Adipocyte (in vitro differentiated cells): ENCODE data around the gene NR2F6.
"Not testable (repeated sequence)": the region's sequence is repeated elsewhere in the genome, so short reads cannot be mapped to it uniquely, and the experiment has no call there.

Experiments
- DNase-seq: peaks from one replicate; pipeline ENCODE4 v3.0.0-alpha.2; 2015; ENCODE audit warnings: low read depth
- H3K27me3 ChIP-seq: replicated peaks from 2 replicates; pipeline ENCODE4 v1.7.0; 2013; ENCODE audit warnings: mild to moderate bottlenecking, low read length, moderate library complexity; ENCODE audit not compliant: control insufficient read depth, insufficient read depth
- H3K36me3 ChIP-seq: 2 replicates; pipeline ENCODE4 v1.7.0; 2013; ENCODE audit warnings: low read length, mild to moderate bottlenecking, moderate library complexity; ENCODE audit not compliant: control insufficient read depth, insufficient read depth, severe bottlenecking
- H3K4me1 ChIP-seq: 2 replicates; pipeline ENCODE4 v1.7.0; 2013; ENCODE audit warnings: mild to moderate bottlenecking, low read length, moderate library complexity; ENCODE audit not compliant: control insufficient read depth, insufficient read depth
- H3K4me3 ChIP-seq: 2 replicates; pipeline ENCODE4 v1.7.0; 2013; ENCODE audit warnings: mild to moderate bottlenecking, low read length, moderate library complexity
- H3K9ac ChIP-seq: 2 replicates; pipeline ENCODE4 v1.7.0; 2013; ENCODE audit warnings: mild to moderate bottlenecking, low read length, moderate library complexity
- H3K9me3 ChIP-seq: 2 replicates; pipeline ENCODE4 v1.7.0; 2013; ENCODE audit warnings: mild to moderate bottlenecking, low read length, moderate library complexity; ENCODE audit not compliant: control insufficient read depth

The NR2F6 gene

GRCh38 chr19:17281391-17282304, 35.9 kb upstream of the NR2F6 start, which contains the start of gene ANKLE1:
Gene ANKLE1, plus strand, starts transcription at chr19:17281901. Its CDS starts 20 bp downstream, at chr19:17281921.
- peak within 1 kb of the TSS; percentile 41 for H3K4me3 ChIP-seq
- no peaks in the 10 kb centered on the region for H3K27me3 ChIP-seq
- peaks cover 11% of the 10 kb centered on the region for H3K36me3 ChIP-seq
- DNase-seq, result peak; percentile 28
- H3K9ac ChIP-seq, result peak within 1 kb of the TSS; percentile 38
- H3K4me1 ChIP-seq, result peaks cover 3% of the 10 kb centered on the region
- no peaks in the 10 kb centered on the region for H3K9me3 ChIP-seq

GRCh38 chr19:17279436-17279835, 33.7 kb upstream of the NR2F6 start:
- H3K36me3 ChIP-seq, result peaks cover 30% of the 10 kb centered on the region
- H3K4me3 ChIP-seq, result no peak overlapping the region
- H3K9me3 ChIP-seq, result no peaks in the 10 kb centered on the region
- no peak overlapping the region for H3K9ac ChIP-seq
- DNase-seq, result no peak
- H3K27me3 ChIP-seq, result no peaks in the 10 kb centered on the region
- H3K4me1 ChIP-seq, result peaks cover 3% of the 10 kb centered on the region

GRCh38 chr19:17275441-17276175, 29.9 kb upstream of the NR2F6 start:
- H3K27me3 ChIP-seq, result no peaks in the 10 kb centered on the region
- H3K4me1 ChIP-seq, result no peaks in the 10 kb centered on the region
- peaks cover 52% of the 10 kb centered on the region for H3K36me3 ChIP-seq
- no peak overlapping the region for H3K9ac ChIP-seq
- H3K4me3 ChIP-seq, result no peak overlapping the region
- H3K9me3 ChIP-seq, result no peaks in the 10 kb centered on the region
- DNase-seq, result no peak

GRCh38 chr19:17274892-17275291, 29.2 kb upstream of the NR2F6 start:
- not testable (repeated sequence) for H3K4me1 ChIP-seq, DNase-seq
- peaks cover 54% of the 10 kb centered on the region for H3K36me3 ChIP-seq

GRCh38 chr19:17268754-17269153, 23.0 kb upstream of the NR2F6 start:
- H3K4me3 ChIP-seq, result no peak overlapping the region
- H3K4me1 ChIP-seq, result peaks cover 5% of the 10 kb centered on the region
- no peaks in the 10 kb centered on the region for H3K9me3 ChIP-seq
- H3K27me3 ChIP-seq, result no peaks in the 10 kb centered on the region
- peaks cover 21% of the 10 kb centered on the region for H3K36me3 ChIP-seq
- DNase-seq, result no peak
- peak overlapping the region; percentile 97 for H3K9ac ChIP-seq

More at GRCh38 chr19:17274892-17275291, 29.2 kb upstream of the NR2F6 start:
- H3K27me3 ChIP-seq, H3K9ac ChIP-seq, H3K4me3 ChIP-seq, H3K9me3 ChIP-seq: not testable (repeated sequence)

- Histone ChIP-seq H3K36me3 (peaks cover 14% of the 10 kb centered on the region), H3K4me3 (peak within 1 kb of the TSS; percentile 100), H3K4me1 (peaks cover 5% of the 10 kb centered on the region), H3K9ac (peak within 1 kb of the TSS; percentile 97), H3K27me3 (no peaks in the 10 kb centered on the region), H3K9me3 (no peaks in the 10 kb centered on the region)
- peak; percentile 99 for DNase-seq
These were observed 21.5 kb upstream of the NR2F6 start, which contains the start of gene BABAM1 for GRCh38 chr19:17266975-17267788. Gene BABAM1, plus strand, starts transcription at chr19:17267443. Its CDS starts 1,364 bp downstream, at chr19:17268807.

- Histone ChIP-seq H3K27me3 (no peaks in the 10 kb centered on the region), H3K4me1 (peaks cover 5% of the 10 kb centered on the region), H3K4me3 (no peak overlapping the region), H3K9me3 (no peaks in the 10 kb centered on the region), H3K9ac (no peak overlapping the region), H3K36me3 (peaks cover 12% of the 10 kb centered on the region)
- no peak for DNase-seq
These were observed 20.9 kb upstream of the NR2F6 start for GRCh38 chr19:17266589-17266974.

- Histone ChIP-seq H3K4me3 (no peak overlapping the region), H3K4me1 (peaks cover 5% of the 10 kb centered on the region), H3K36me3 (peaks cover 7% of the 10 kb centered on the region), H3K9ac (no peak overlapping the region), H3K9me3 (no peaks in the 10 kb centered on the region), H3K27me3 (no peaks in the 10 kb centered on the region)
- DNase-seq, result no peak
These were observed 20.3 kb upstream of the NR2F6 start for GRCh38 chr19:17266026-17266425.

- Histone ChIP-seq H3K36me3 (peaks cover 4% of the 10 kb centered on the region), H3K9me3 (peaks cover 12% of the 10 kb centered on the region), H3K4me3 (no peak within 1 kb of the TSS), H3K4me1 (peaks cover 5% of the 10 kb centered on the region), H3K27me3 (no peaks in the 10 kb centered on the region), H3K9ac (no peak within 1 kb of the TSS)
- no peak for DNase-seq
These were observed 18.9 kb upstream of the NR2F6 start, which contains the start of gene USHBP1 for GRCh38 chr19:17264641-17264979. Gene USHBP1, minus strand, starts transcription at chr19:17264745. Its CDS starts 446 bp downstream, at chr19:17264299.

- peaks cover 5% of the 10 kb centered on the region for H3K4me1 ChIP-seq
- peaks cover 4% of the 10 kb centered on the region for H3K36me3 ChIP-seq
- H3K9ac ChIP-seq, result no peak overlapping the region
- H3K27me3 ChIP-seq, result no peaks in the 10 kb centered on the region
- H3K9me3 ChIP-seq, result peaks cover 19% of the 10 kb centered on the region
- no peak for DNase-seq
- H3K4me3 ChIP-seq, result no peak overlapping the region
These were observed 18.3 kb upstream of the NR2F6 start for GRCh38 chr19:17263712-17264640.
